OCI-LY1 (cell line): Measurements from ENCODE around the gene DPH2.

ENCODE experiments used
- H2AFZ ChIP-seq: fragments of 200-600 bp; sonication (generic), shearing (Covaris generic); 2 replicates; pipeline ENCODE4 v1.6.0; 2014; ENCODE audit warnings: antibody characterized with exemption, mild to moderate bottlenecking, low read length
- H3F3A ChIP-seq: fragments of 200-600 bp; sonication (generic), shearing (Covaris generic); 2 replicates; pipeline ENCODE4 v1.6.0; 2014; ENCODE audit warnings: mild to moderate bottlenecking, antibody characterized with exemption, low read length, moderate library complexity; ENCODE audit not compliant: insufficient read depth
- H3K27ac ChIP-seq: fragments of 200-600 bp; sonication (generic); 2 replicates; pipeline ENCODE4 v1.5.1; 2014; ENCODE audit warnings: low read length, mixed run types, mild to moderate bottlenecking, low read depth; ENCODE audit not compliant: poor library complexity, severe bottlenecking
- H3K27me3 ChIP-seq: fragments of 200-600 bp; sonication (generic); 2 replicates; pipeline ENCODE4 v1.6.0; 2014; ENCODE audit warnings: antibody characterized with exemption, mild to moderate bottlenecking, low read length, moderate library complexity; ENCODE audit not compliant: insufficient read depth
- H3K36me3 ChIP-seq: fragments of 200-600 bp; sonication (generic); 2 replicates; pipeline ENCODE4 v1.6.1; 2014; ENCODE audit warnings: mild to moderate bottlenecking, antibody characterized with exemption, low read length, moderate library complexity, mixed read lengths; ENCODE audit not compliant: insufficient read depth
- H3K4me1 ChIP-seq: fragments of 200-600 bp; sonication (generic); 2 replicates; pipeline ENCODE4 v1.5.1; 2014; ENCODE audit warnings: mild to moderate bottlenecking, low read length, moderate library complexity; ENCODE audit not compliant: insufficient read depth, severe bottlenecking
- H3K4me2 ChIP-seq: fragments of 200-600 bp; sonication (generic), shearing (Covaris generic); 2 replicates; pipeline ENCODE4 v1.6.1; 2014; ENCODE audit warnings: low read length
- H3K4me3 ChIP-seq: fragments of 200-600 bp; sonication (generic); 2 replicates; pipeline ENCODE4 v1.5.1; 2014; ENCODE audit warnings: low read length, low read depth, mild to moderate bottlenecking, mixed read lengths; ENCODE audit not compliant: poor library complexity, severe bottlenecking
- H3K79me2 ChIP-seq: fragments of 200-600 bp; shearing (Covaris generic); 2 replicates; pipeline ENCODE4 v1.6.1; 2016; ENCODE audit warnings: mixed run types, low read length, mixed read lengths; ENCODE audit not compliant: insufficient read depth
- H3K9ac ChIP-seq: fragments of 200-600 bp; sonication (generic), shearing (Covaris generic); 2 replicates; pipeline ENCODE4 v1.6.1; 2014; ENCODE audit warnings: mild to moderate bottlenecking, low read length, mixed read lengths
- H3K9me2 ChIP-seq: fragments of 200-600 bp; sonication (generic), shearing (Covaris generic); 2 replicates; pipeline ENCODE4 v1.6.1; 2014; ENCODE audit warnings: low read depth, mild to moderate bottlenecking, low read length, mixed read lengths
- H3K9me3 ChIP-seq: fragments of 200-600 bp; shearing (Covaris generic); 2 replicates; pipeline ENCODE4 v1.6.1; 2014; ENCODE audit warnings: low read length, mixed read lengths
- H4K20me1 ChIP-seq: fragments of 200-600 bp; sonication (generic), shearing (Covaris generic); 2 replicates; pipeline ENCODE4 v1.6.0; 2016; ENCODE audit warnings: mild to moderate bottlenecking, low read length; ENCODE audit not compliant: insufficient read depth
- EZH2 ChIP-seq: fragments of 200-600 bp; sonication (generic), shearing (Covaris generic); IDR thresholded peaks from 2 replicates; pipeline ENCODE4 v1.8.0; 2017; ENCODE audit warnings: borderline replicate concordance, mixed run types, mild to moderate bottlenecking, antibody characterized with exemption, low read length, moderate library complexity, mixed read lengths
- TF ChIP-seq, protein P1 (sequence below): fragments of 200-600 bp; sonication (generic), shearing (Covaris generic); IDR thresholded peaks from 2 replicates; pipeline ENCODE4 v1.5.1; 2017; ENCODE audit warnings: mild to moderate bottlenecking, antibody characterized with exemption, low read length, moderate library complexity, mixed read lengths

The DPH2 gene

DNA sequence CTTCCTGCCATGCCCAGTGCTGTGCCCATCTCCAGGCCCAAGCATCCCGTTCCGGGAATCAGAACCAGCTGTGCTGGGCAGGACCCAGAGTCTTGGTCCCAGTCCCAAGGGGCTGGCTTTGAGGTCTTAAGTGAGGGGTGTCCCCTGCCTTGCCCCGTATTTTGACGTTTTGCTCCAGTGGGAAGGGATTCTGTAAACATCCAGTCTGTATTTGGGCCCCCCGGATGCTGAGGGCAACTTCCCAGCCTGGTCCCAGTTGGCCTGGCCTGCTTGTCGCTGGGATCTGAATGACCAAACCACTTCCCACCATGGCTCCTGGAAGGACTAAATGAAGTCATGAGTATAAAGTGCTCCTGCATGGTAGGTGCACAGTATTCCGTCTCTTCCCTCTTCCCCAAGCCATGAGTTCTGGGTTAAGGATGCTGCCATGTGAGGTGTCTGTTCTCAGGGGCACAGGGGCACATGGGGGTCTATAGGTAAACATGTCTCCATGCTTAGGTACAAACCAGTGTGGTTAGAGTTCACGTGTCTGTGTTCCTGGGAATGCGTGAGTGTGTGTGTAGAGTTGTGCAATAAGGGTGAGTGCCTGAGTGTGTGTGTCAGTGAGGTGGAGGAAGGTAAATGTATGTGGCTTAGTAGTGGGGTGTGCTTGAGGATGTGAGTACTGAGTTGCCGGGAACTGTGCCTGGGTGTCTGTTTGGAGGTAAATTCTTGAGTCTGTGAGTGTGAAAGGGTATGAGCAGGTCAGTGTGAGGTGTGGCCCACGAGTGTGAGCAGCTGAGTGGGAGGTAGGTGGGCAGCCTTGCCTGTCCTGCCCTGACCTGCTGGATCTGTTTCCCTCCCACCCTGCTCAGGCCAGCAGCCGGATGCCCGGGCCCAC lies 10.7 kb downstream of the DPH2 start:
- Histone ChIP-seq H4K20me1 (no peaks in the 10 kb centered on the region), H2AFZ (no peak overlapping the region)

DNA sequence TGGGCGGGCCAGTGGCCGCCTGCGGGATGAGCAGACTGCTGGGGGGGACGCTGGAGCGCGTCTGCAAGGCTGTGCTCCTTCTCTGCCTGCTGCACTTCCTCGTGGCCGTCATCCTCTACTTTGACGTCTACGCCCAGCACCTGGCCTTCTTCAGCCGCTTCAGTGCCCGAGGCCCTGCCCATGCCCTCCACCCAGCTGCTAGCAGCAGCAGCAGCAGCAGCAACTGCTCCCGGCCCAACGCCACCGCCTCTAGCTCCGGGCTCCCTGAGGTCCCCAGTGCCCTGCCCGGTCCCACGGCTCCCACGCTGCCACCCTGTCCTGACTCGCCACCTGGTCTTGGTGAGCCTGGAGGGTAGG lies 11.3 kb downstream of the DPH2 start:
- TF ChIP-seq, protein P1, sequence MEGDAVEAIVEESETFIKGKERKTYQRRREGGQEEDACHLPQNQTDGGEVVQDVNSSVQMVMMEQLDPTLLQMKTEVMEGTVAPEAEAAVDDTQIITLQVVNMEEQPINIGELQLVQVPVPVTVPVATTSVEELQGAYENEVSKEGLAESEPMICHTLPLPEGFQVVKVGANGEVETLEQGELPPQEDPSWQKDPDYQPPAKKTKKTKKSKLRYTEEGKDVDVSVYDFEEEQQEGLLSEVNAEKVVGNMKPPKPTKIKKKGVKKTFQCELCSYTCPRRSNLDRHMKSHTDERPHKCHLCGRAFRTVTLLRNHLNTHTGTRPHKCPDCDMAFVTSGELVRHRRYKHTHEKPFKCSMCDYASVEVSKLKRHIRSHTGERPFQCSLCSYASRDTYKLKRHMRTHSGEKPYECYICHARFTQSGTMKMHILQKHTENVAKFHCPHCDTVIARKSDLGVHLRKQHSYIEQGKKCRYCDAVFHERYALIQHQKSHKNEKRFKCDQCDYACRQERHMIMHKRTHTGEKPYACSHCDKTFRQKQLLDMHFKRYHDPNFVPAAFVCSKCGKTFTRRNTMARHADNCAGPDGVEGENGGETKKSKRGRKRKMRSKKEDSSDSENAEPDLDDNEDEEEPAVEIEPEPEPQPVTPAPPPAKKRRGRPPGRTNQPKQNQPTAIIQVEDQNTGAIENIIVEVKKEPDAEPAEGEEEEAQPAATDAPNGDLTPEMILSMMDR = no peak
- TF ChIP-seq EZH2 = no peak
- Histone ChIP-seq H4K20me1 (no peaks in the 10 kb centered on the region), H3K79me2 (no peaks in the 10 kb centered on the region), H3K4me3 (no peak overlapping the region), H3K36me3 (peaks cover 26% of the 10 kb centered on the region), H3K27ac (no peak overlapping the region), H3K4me1 (peaks cover 26% of the 10 kb centered on the region), H3K4me2 (no peak overlapping the region), H3K9ac (no peak overlapping the region), H3K27me3 (0 out of 2 replicates have a peak, but pooled peaks cover 8% of the 10 kb centered on the region), H2AFZ (no peak overlapping the region), H3K9me2 (no peaks in the 10 kb centered on the region), H3F3A (peaks cover 4% of the 10 kb centered on the region; the same call in 1 of the 2 replicates), H3K9me3 (no peaks in the 10 kb centered on the region)

More for the DNA sequence above, 10.7 kb downstream of the DPH2 start:
- Histone ChIP-seq H3K4me2 (peak overlapping the region; percentile 52; the same call in 1 of the 2 replicates), H3F3A (peaks cover 4% of the 10 kb centered on the region; the same call in 1 of the 2 replicates), H3K4me3 (peak overlapping the region; percentile 56), H3K27ac (no peak overlapping the region), H3K9ac (no peak overlapping the region; the same call in 1 of the 2 replicates), H3K4me1 (peaks cover 32% of the 10 kb centered on the region), H3K79me2 (no peaks in the 10 kb centered on the region), H3K27me3 (0 out of 2 replicates have a peak, but pooled peaks cover 8% of the 10 kb centered on the region), H3K36me3 (peaks cover 31% of the 10 kb centered on the region), H3K9me3 (no peaks in the 10 kb centered on the region), H3K9me2 (no peaks in the 10 kb centered on the region)
- TF ChIP-seq, protein P1 = no peak
- no peak for TF ChIP-seq EZH2

DNA sequence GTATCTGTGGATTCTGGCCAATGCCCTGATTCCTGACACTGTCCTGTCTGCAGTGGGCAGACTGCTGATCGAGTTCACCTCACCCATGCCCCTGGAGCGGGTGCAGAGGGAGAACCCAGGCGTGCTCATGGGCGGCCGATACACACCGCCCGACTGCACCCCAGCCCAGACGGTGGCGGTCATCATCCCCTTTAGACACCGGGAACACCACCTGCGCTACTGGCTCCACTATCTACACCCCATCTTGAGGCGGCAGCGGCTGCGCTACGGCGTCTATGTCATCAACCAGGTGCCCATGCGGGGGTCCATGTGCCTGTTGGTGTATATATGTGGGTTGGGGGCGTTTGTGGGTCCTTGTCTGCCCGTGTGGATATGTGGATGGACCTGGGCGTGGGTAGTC lies 11.8 kb downstream of the DPH2 start:
- TF ChIP-seq EZH2 = no peak
- TF ChIP-seq, protein P1 = no peak
- H3K27me3 ChIP-seq = 0 out of 2 replicates have a peak, but pooled peaks cover 8% of the 10 kb centered on the region
- H3K4me1 ChIP-seq = peaks cover 21% of the 10 kb centered on the region
- no peaks in the 10 kb centered on the region for H3K9me2 ChIP-seq
- peaks cover 4% of the 10 kb centered on the region; the same call in 1 of the 2 replicates for H3F3A ChIP-seq
- H3K36me3 ChIP-seq = peaks cover 21% of the 10 kb centered on the region
- no peaks in the 10 kb centered on the region for H3K9me3 ChIP-seq
- no peak overlapping the region for H3K4me3 ChIP-seq
- H3K4me2 ChIP-seq = no peak overlapping the region
- H2AFZ ChIP-seq = no peak overlapping the region
- no peaks in the 10 kb centered on the region for H3K79me2 ChIP-seq
- no peak overlapping the region for H3K9ac ChIP-seq
- no peak overlapping the region for H3K27ac ChIP-seq
- H4K20me1 ChIP-seq = no peaks in the 10 kb centered on the region
